ENCODE measurements around the gene PPP3CB.

The PPP3CB gene

GRCh38 chr10:73480158-73480557 is 15.7 kb downstream of the PPP3CB start:
- DNase-seq (ENCODE audit: low read depth, low spot score), result peak; percentile 69

- no peak for DNase-seq (ENCODE audit: low read depth, low spot score)
These were observed 17.2 kb downstream of the PPP3CB start for GRCh38 chr10:73478636-73479035.

GRCh38 chr10:73471226-73471625 is 24.6 kb downstream of the PPP3CB start:
- DNase-seq (ENCODE audit: low read depth, low spot score), result no peak

GRCh38 chr10:73469579-73469978 is 26.2 kb downstream of the PPP3CB start:
- DNase-seq (ENCODE audit: low read depth, low spot score), result no peak

GRCh38 chr10:73467206-73467605 is 28.6 kb downstream of the PPP3CB start:
- DNase-seq (ENCODE audit: low read depth, low spot score), result no peak

GRCh38 chr10:73465978-73466726 is 29.7 kb downstream of the PPP3CB start:
- no peak for DNase-seq (ENCODE audit: low read depth, low spot score)

- no peak for DNase-seq (ENCODE audit: low read depth, low spot score)
These were observed 34.9 kb downstream of the PPP3CB start for GRCh38 chr10:73460897-73461296.

GRCh38 chr10:73459683-73460314 is 36.0 kb downstream of the PPP3CB start:
- no peak for DNase-seq (ENCODE audit: low read depth, low spot score)

GRCh38 chr10:73456187-73456890 is 39.5 kb downstream of the PPP3CB start:
- DNase-seq (ENCODE audit: low read depth, low spot score), result no peak

GRCh38 chr10:73449113-73449512 is 46.7 kb downstream of the PPP3CB start:
- no peak for DNase-seq (ENCODE audit: low read depth, low spot score)

GRCh38 chr10:73448384-73448783 is 47.4 kb downstream of the PPP3CB start:
- no peak for DNase-seq (ENCODE audit: low read depth, low spot score)

GRCh38 chr10:73446926-73447325 is 48.9 kb downstream of the PPP3CB start:
- DNase-seq (ENCODE audit: low read depth, low spot score), result no peak

- no peak for DNase-seq (ENCODE audit: low read depth, low spot score)
These were observed 51.4 kb downstream of the PPP3CB start for GRCh38 chr10:73444457-73444856.

- peak; percentile 65 for DNase-seq (ENCODE audit: low read depth, low spot score)
These were observed 56.1 kb downstream of the PPP3CB start for GRCh38 chr10:73439605-73440312.

- no peak for DNase-seq (ENCODE audit: low read depth, low spot score)
These were observed 56.8 kb downstream of the PPP3CB start for GRCh38 chr10:73439055-73439454.

- no peak for DNase-seq (ENCODE audit: low read depth, low spot score)
These were observed 62.3 kb downstream of the PPP3CB start, which contains the start of gene MSS51 for GRCh38 chr10:73433538-73433867. MSS51 (minus strand) TSS chr10:73433561; CDS start chr10:73428284, 5,277 bp downstream.

GRCh38 chr10:73432646-73433537 is 62.9 kb downstream of the PPP3CB start:
- no peak for DNase-seq (ENCODE audit: low read depth, low spot score)

GRCh38 chr10:73426318-73426717 is 69.5 kb downstream of the PPP3CB start:
- DNase-seq (ENCODE audit: low read depth, low spot score), result no peak

- no peak for DNase-seq (ENCODE audit: low read depth, low spot score)
These were observed 71.3 kb downstream of the PPP3CB start for GRCh38 chr10:73424478-73424877.

- DNase-seq (ENCODE audit: low read depth, low spot score), result no peak
These were observed 72.5 kb downstream of the PPP3CB start for GRCh38 chr10:73423309-73423708.

- no peak for DNase-seq (ENCODE audit: low read depth, low spot score)
These were observed 79.3 kb downstream of the PPP3CB start for GRCh38 chr10:73416571-73416970.

Data from astrocyte of the hippocampus (primary cell).